IMR-90 (cell line): ENCODE data around the gene MZT1. TPM values are rescaled to one million over a fixed set of nuclear protein-coding genes. Genes with fewer than 3 reads are reported as not detected.

Source experiments
- ATAC-seq: fragments of 200-7000 bp; cut with Tn5 transposase; 2 replicates; pipeline ENCODE4 v1.9.1; 2020; ENCODE audit warnings: low read depth, mild to moderate bottlenecking, moderate library complexity
- BruUV-seq: library from RNA; stranded (reverse); fragments of 400-500 nt; replicated peaks from 2 replicates; lab custom pipeline; 2021; lab: Mats Ljungman, UMichigan
- CTCF ChIA-PET: fragments of 300-600 bp; formaldehyde crosslinking; extraction: SDS; loops from one replicate; lab custom pipeline; 2021; ENCODE audit warnings: antibody characterized with exemption; lab: Yijun Ruan, JAX
- POLR2A ChIA-PET: fragments of 300-600 bp; sonication (Branson Sonifier 250); formaldehyde crosslinking; loops from one replicate; lab custom pipeline; 2022; ENCODE audit warnings: antibody characterized with exemption; ENCODE audit not compliant: unreplicated experiment; lab: Charles Lee
- DNase-seq: peaks from one replicate; pipeline ENCODE4 v3.0.0; 2013
- H2AFZ ChIP-seq: replicated peaks from 2 replicates; pipeline ENCODE3; 2013; ENCODE audit warnings: low read length, mild to moderate bottlenecking; ENCODE audit not compliant: poor library complexity
- H2AK5ac ChIP-seq: 2 replicates; pipeline ENCODE4 v1.6.1; 2013; ENCODE audit warnings: low read depth, low read length, inconsistent platforms
- H2AK9ac ChIP-seq: replicated peaks from 2 replicates; pipeline ENCODE3; 2013; ENCODE audit warnings: mild to moderate bottlenecking, low read depth, low read length, moderate library complexity; ENCODE audit not compliant: poor library complexity
- H2BK120ac ChIP-seq: 2 replicates; pipeline ENCODE4 v1.6.1; 2013; ENCODE audit warnings: low read depth, low read length, inconsistent platforms
- H2BK15ac ChIP-seq: 3 replicates; pipeline ENCODE4 v1.6.1; 2013; ENCODE audit warnings: low read depth, low read length, inconsistent platforms
- H2BK20ac ChIP-seq: 2 replicates; pipeline ENCODE4 v1.6.1; 2013; ENCODE audit warnings: low read depth, mild to moderate bottlenecking, inconsistent platforms, low read length, moderate library complexity
- H2BK5ac ChIP-seq: 2 replicates; pipeline ENCODE4 v1.6.1; 2013; ENCODE audit warnings: mild to moderate bottlenecking, low read depth, low read length, inconsistent platforms; ENCODE audit not compliant: poor library complexity, severe bottlenecking
- H3K14ac ChIP-seq: replicated peaks from 2 replicates; pipeline ENCODE4 v1.6.1; 2013; ENCODE audit warnings: low read depth, low read length, inconsistent platforms
- H3K18ac ChIP-seq: 2 replicates; pipeline ENCODE4 v1.6.1; 2013; ENCODE audit warnings: low read depth, low read length, control low read depth
- H3K23ac ChIP-seq: 2 replicates; pipeline ENCODE4 v1.6.1; 2013; ENCODE audit warnings: low read depth, low read length, inconsistent platforms
- H3K27ac ChIP-seq: 2 replicates; pipeline ENCODE4 v1.5.1; 2013; ENCODE audit warnings: mild to moderate bottlenecking, control low read depth, low read length; ENCODE audit not compliant: insufficient read depth
- H3K27me3 ChIP-seq: 2 replicates; pipeline ENCODE4 v1.6.1; 2013; ENCODE audit warnings: low read length; ENCODE audit not compliant: control insufficient read depth, insufficient read depth
- H3K36me3 ChIP-seq: 2 replicates; pipeline ENCODE4 v1.6.1; 2013; ENCODE audit warnings: low read length, mixed read lengths; ENCODE audit not compliant: control insufficient read depth, insufficient read depth
- H3K4ac ChIP-seq: 2 replicates; pipeline ENCODE4 v1.6.1; 2013; ENCODE audit warnings: low read depth, low read length, inconsistent platforms
- H3K4me1 ChIP-seq: 2 replicates; pipeline ENCODE4 v1.6.1; 2013; ENCODE audit warnings: low read length, mixed read lengths; ENCODE audit not compliant: control insufficient read depth, insufficient read depth
- H3K4me2 ChIP-seq: 2 replicates; pipeline ENCODE4 v1.6.1; 2013; ENCODE audit warnings: low read depth, mild to moderate bottlenecking, control low read depth, low read length, moderate library complexity
- H3K4me3 ChIP-seq: 2 replicates; pipeline ENCODE4 v1.5.1; 2013; ENCODE audit warnings: low read depth, mild to moderate bottlenecking, control low read depth, low read length, moderate library complexity; ENCODE audit not compliant: insufficient read depth
- H3K56ac ChIP-seq: 2 replicates; pipeline ENCODE4 v1.6.1; 2013; ENCODE audit warnings: low read length, inconsistent platforms; ENCODE audit not compliant: insufficient read depth; ENCODE audit errors: extremely low read depth
- H3K79me1 ChIP-seq, 2 experiments: 2 replicates each; pipeline ENCODE4 v1.6.1; 2013; ENCODE audit warnings: low read length in 2 of 2, inconsistent platforms in 1 of 2, low read depth in 1 of 2
- H3K9ac ChIP-seq: 2 replicates; pipeline ENCODE4 v1.6.1; 2013; ENCODE audit warnings: low read depth, low read length, control low read depth
- H3K9me1 ChIP-seq: 2 replicates; pipeline ENCODE4 v1.6.1; 2013; ENCODE audit warnings: low read length, inconsistent platforms; ENCODE audit not compliant: insufficient read depth
- H3K9me3 ChIP-seq: 2 replicates; pipeline ENCODE4 v1.6.1; 2013; ENCODE audit warnings: low read length; ENCODE audit not compliant: control insufficient read depth, insufficient read depth
- H4K20me1 ChIP-seq: 2 replicates; pipeline ENCODE4 v1.6.1; 2013; ENCODE audit warnings: low read length, inconsistent platforms; ENCODE audit not compliant: insufficient read depth
- H4K5ac ChIP-seq: 2 replicates; pipeline ENCODE4 v1.6.1; 2013; ENCODE audit warnings: mild to moderate bottlenecking, low read depth, low read length, control low read depth
- H4K8ac ChIP-seq, 2 experiments: 2 replicates each; pipeline ENCODE4 v1.6.1; 2013; ENCODE audit warnings: low read depth in 2 of 2, low read length in 2 of 2, control low read depth in 1 of 2, inconsistent platforms in 1 of 2
- H4K91ac ChIP-seq: 2 replicates; pipeline ENCODE4 v1.6.1; 2013; ENCODE audit warnings: low read depth, low read length, inconsistent platforms; ENCODE audit not compliant: insufficient read depth
- ELK1 ChIP-seq: fragments of 150-350 bp; IDR thresholded peaks from 2 replicates; pipeline ENCODE4 v1.6.1; 2016; ENCODE audit warnings: low read depth, mild to moderate bottlenecking, low read length, moderate library complexity, borderline replicate concordance
- FOS ChIP-seq: fragments of 150-350 bp; IDR thresholded peaks from 2 replicates; pipeline ENCODE4 v1.6.1; 2016; ENCODE audit warnings: low read depth, low read length
- RCOR1 ChIP-seq: IDR thresholded peaks from 2 replicates; pipeline ENCODE4 v1.6.1; 2012; ENCODE audit warnings: mild to moderate bottlenecking, low read length, improper control_type of control experiment; ENCODE audit not compliant: insufficient replicate concordance
- SMC3 ChIP-seq: fragments of 150-350 bp; IDR thresholded peaks from 2 replicates; pipeline ENCODE4 v1.6.1; 2016; ENCODE audit warnings: low read depth, mild to moderate bottlenecking, antibody characterized with exemption, low read length, moderate library complexity
- USF2 ChIP-seq: fragments of 150-350 bp; IDR thresholded peaks from 2 replicates; pipeline ENCODE4 v1.6.1; 2017; ENCODE audit warnings: mild to moderate bottlenecking, antibody characterized with exemption, low read length, low read depth
- WGBS, 2 experiments: methylation state at CpG; one replicate each; pipeline versions ENCODE4 v1.1.5 to v1.1.7; 2013; ENCODE audit warnings: missing lambda C conversion rate in 2 of 2; ENCODE audit not compliant: insufficient read length in 1 of 2; ENCODE audit errors: extremely low coverage in 2 of 2; 5-methylcytosine and 5-hydroxymethylcytosine counted together
- dilution Hi-C: fragments of 300-500 bp; cut with HindIII; formaldehyde crosslinking; loops from one replicate; pipeline ENCODE4 v1.14.3; 2018; ENCODE audit warnings: low sequenced_read_pairs; ENCODE audit not compliant: unreplicated experiment
- in situ Hi-C: fragments of 300-500 bp; cut with MboI; formaldehyde crosslinking; loops from 3 replicates; pipeline ENCODE4 v1.14.3; 2019; ENCODE audit warnings: low sequenced_read_pairs, inconsistent platforms, mixed read lengths
- intact Hi-C: fragments of 100-400 bp; cut with micrococcal nuclease; formaldehyde crosslinking; loops from 2 replicates; pipeline ENCODE4 v1.10.0; 2022
- polyA plus RNA-seq, 3 experiments: library from polyadenylated mRNA; depleted of rRNA; stranded (reverse); fragments of >200 nt; gene quantifications; 2 replicates each; pipeline ENCODE4 v1.2.3, GENCODE V29; 2012; ENCODE audit warnings: low replicate concordance in 1 of 3
- total RNA-seq: library from RNA; depleted of rRNA; stranded (reverse); fragments of >200 nt; gene quantifications from 2 replicates; pipeline ENCODE4 v1.2.3, GENCODE V29; 2012

The MZT1 gene
- total and polyA plus RNA-seq, 2 of the 4 experiments (the other 2 are of a cell fraction) = 3.6 to 5.3 TPM

- H3K4me2 ChIP-seq = no peak overlapping the region
- ChIA-PET POLR2A (no interaction called here), CTCF (no interaction called here)
- no peak overlapping the region for H2BK20ac ChIP-seq
- no peak overlapping the region for H2BK120ac ChIP-seq
- H2AFZ ChIP-seq = no peak overlapping the region
- H3K9me1 ChIP-seq = no peaks in the 10 kb centered on the region
- DNase-seq (no peak), ATAC-seq (no peak)
- H3K27me3 ChIP-seq = no peaks in the 10 kb centered on the region
- H4K5ac ChIP-seq = no peak overlapping the region
- dilution Hi-C loops (no loop called here), in situ Hi-C loops (no loop called here), intact Hi-C loops (no loop called here)
- no peaks in the 10 kb centered on the region for H4K20me1 ChIP-seq
- H4K8ac ChIP-seq = no peak overlapping the region
- no peak overlapping the region for H3K9ac ChIP-seq
- H2AK9ac ChIP-seq = no peak overlapping the region
- BruUV-seq = no TSS peak
- no peak overlapping the region for H2BK5ac ChIP-seq
- no peak overlapping the region for H3K4ac ChIP-seq
- H3K9me3 ChIP-seq = no peaks in the 10 kb centered on the region
- no peak overlapping the region for H4K91ac ChIP-seq
- peak overlapping the region; percentile 23; the same call in 1 of the 2 replicates for H3K27ac ChIP-seq
- H2BK15ac ChIP-seq = no peak overlapping the region
- peaks cover 31% of the 10 kb centered on the region for H3K36me3 ChIP-seq
- TF ChIP-seq RCOR1 (no peak), SMC3 (no peak), USF2 (no peak), ELK1 (no peak), FOS (no peak)
- no peak overlapping the region for H3K4me3 ChIP-seq
- H3K23ac ChIP-seq = no peak overlapping the region
- H3K56ac ChIP-seq = no peak overlapping the region
- H3K14ac ChIP-seq = no peak overlapping the region
- no peak overlapping the region for H3K18ac ChIP-seq
- WGBS, 2 experiments = 100% methylated on average over 4 of the region's 6 CpGs; no CpG with 5 or more reads in 1 of the 2 experiments
- H2AK5ac ChIP-seq = no peak overlapping the region
- no peaks in the 10 kb centered on the region for H3K4me1 ChIP-seq
- H3K79me1 ChIP-seq = peaks cover 8 to 21% of the 10 kb centered on the region in 2 experiments; a peak in 3 of 4 replicates
Observed at GRCh38 chr13:72754111-72754510, 26.7 kb upstream of the MZT1 start.
